Caco-2 (cell line): ENCODE measurements around the gene XIST. TPM values are rescaled to one million over a fixed set of nuclear protein-coding genes. Genes with fewer than 3 reads are reported as not detected.
"Not testable (repeated sequence)": the region's sequence is repeated elsewhere in the genome, so short reads cannot be mapped to it uniquely, and the experiment has no call there.

Experiments
- Bru-seq: library from RNA; stranded (reverse); fragments of 400-500 nt; gene quantifications from one replicate; lab custom pipeline; 2021; lab: Mats Ljungman, UMichigan
- BruChase-seq, 2 experiments: library from RNA; stranded (reverse); fragments of 400-500 nt; gene quantifications; one replicate each; lab custom pipeline; 2021; lab: Mats Ljungman, UMichigan
- BruUV-seq: library from RNA; stranded (reverse); fragments of 400-500 nt; replicated peaks from 2 replicates; lab custom pipeline; 2021; lab: Mats Ljungman, UMichigan
- CTCF ChIA-PET: fragments of 300-600 bp; sonication (Branson Sonifier 250); formaldehyde crosslinking; loops from one replicate; lab custom pipeline; 2022; ENCODE audit warnings: antibody characterized with exemption; lab: Charles Lee
- POLR2A ChIA-PET: fragments of 300-600 bp; sonication (Branson Sonifier 250); formaldehyde crosslinking; loops from one replicate; lab custom pipeline; 2022; ENCODE audit warnings: antibody characterized with exemption; lab: Charles Lee
- DNase-seq, 2 experiments: peaks; one replicate each; pipeline versions ENCODE4 v3.0.0 to v3.0.0-alpha.2; 2020 to 2022
- H3K27me3 ChIP-seq: replicated peaks from 2 replicates; pipeline ENCODE4 v1.6.0; 2011; ENCODE audit warnings: low read length; ENCODE audit not compliant: control insufficient read depth, insufficient read depth
- H3K36me3 ChIP-seq: 2 replicates; pipeline ENCODE4 v1.5.1; 2011; ENCODE audit warnings: low read length; ENCODE audit not compliant: control insufficient read depth, insufficient read depth
- H3K4me1 ChIP-seq: fragments of 250-450 bp; sonication (Bioruptor Pico); 2 replicates; pipeline ENCODE4 v1.5.1; 2020; ENCODE audit warnings: mild to moderate bottlenecking
- H3K4me3 ChIP-seq: 2 replicates; pipeline ENCODE4 v1.5.1; 2011; ENCODE audit warnings: low read depth, mild to moderate bottlenecking, control low read depth, low read length
- H3K9me3 ChIP-seq: fragments of 250-450 bp; sonication (Bioruptor Pico); 2 replicates; pipeline ENCODE4 v1.5.1; 2020; ENCODE audit warnings: mild to moderate bottlenecking, moderate library complexity
- H3K27ac Mint-ChIP-seq: one replicate; pipeline ENCODE4 v1.8.0; 2022; ENCODE audit warnings: mixed read lengths; ENCODE audit not compliant: unreplicated experiment
- H3K27me3 Mint-ChIP-seq: one replicate; pipeline ENCODE4 v1.8.0; 2022; ENCODE audit warnings: mixed read lengths; ENCODE audit not compliant: insufficient read depth, unreplicated experiment
- H3K36me3 Mint-ChIP-seq: one replicate; pipeline ENCODE4 v1.8.0; 2022; ENCODE audit warnings: mild to moderate bottlenecking, mixed read lengths; ENCODE audit not compliant: insufficient read depth, unreplicated experiment
- H3K4me1 Mint-ChIP-seq: one replicate; pipeline ENCODE4 v1.8.0; 2022; ENCODE audit warnings: low read depth, mixed read lengths; ENCODE audit not compliant: unreplicated experiment
- H3K4me3 Mint-ChIP-seq: one replicate; pipeline ENCODE4 v1.8.0; 2022; ENCODE audit warnings: mild to moderate bottlenecking, moderate library complexity, mixed read lengths; ENCODE audit not compliant: unreplicated experiment
- H3K9me3 Mint-ChIP-seq: one replicate; pipeline ENCODE4 v1.8.0; 2022; ENCODE audit warnings: mixed read lengths; ENCODE audit not compliant: unreplicated experiment
- intact Hi-C: fragments of 100-400 bp; cut with micrococcal nuclease; formaldehyde crosslinking; loops from one replicate; pipeline ENCODE4 v1.10.0; 2022; ENCODE audit not compliant: unreplicated experiment
- long read RNA-seq: library from polyadenylated mRNA; stranded (forward); transcript quantifications from one replicate; pipeline ENCODE4 v2.0.0, GENCODE V29; 2022
- total RNA-seq: library from RNA; stranded (reverse); gene quantifications from 2 replicates; pipeline ENCODE4 v1.2.3, GENCODE V29; 2022
- TF ChIP-seq, protein P1 (sequence below), 2 experiments: fragments of 200-600 bp in 1 of 2; IDR thresholded peaks; 1 replicate in 1 of 2; 2 replicates in 1 of 2; pipeline versions ENCODE4 v1.5.1 to v1.8.0; 2011 to 2022; ENCODE audit warnings: antibody characterized with exemption in 1 of 2, control low read depth in 1 of 2, inconsistent platforms in 1 of 2, low read depth in 1 of 2, low read length in 1 of 2, mild to moderate bottlenecking in 1 of 2, moderate library complexity in 1 of 2; ENCODE audit not compliant: insufficient read depth in 1 of 2, severe bottlenecking in 1 of 2, unreplicated experiment in 1 of 2

The XIST gene
- 0.18 TPM in 1 of 2 replicates, not detected in the other for total RNA-seq
- Bru-seq, nascent RNA, result percentile 19 among the genes with signal in this experiment
- percentile 29 among the genes with signal in this experiment for BruChase-seq, experiment 1, labeled RNA remaining after a 2-hour chase
- percentile 14 among the genes with signal in this experiment for BruChase-seq, experiment 2, labeled RNA remaining after a 6-hour chase
- long read RNA-seq, result 0 reads

DNA sequence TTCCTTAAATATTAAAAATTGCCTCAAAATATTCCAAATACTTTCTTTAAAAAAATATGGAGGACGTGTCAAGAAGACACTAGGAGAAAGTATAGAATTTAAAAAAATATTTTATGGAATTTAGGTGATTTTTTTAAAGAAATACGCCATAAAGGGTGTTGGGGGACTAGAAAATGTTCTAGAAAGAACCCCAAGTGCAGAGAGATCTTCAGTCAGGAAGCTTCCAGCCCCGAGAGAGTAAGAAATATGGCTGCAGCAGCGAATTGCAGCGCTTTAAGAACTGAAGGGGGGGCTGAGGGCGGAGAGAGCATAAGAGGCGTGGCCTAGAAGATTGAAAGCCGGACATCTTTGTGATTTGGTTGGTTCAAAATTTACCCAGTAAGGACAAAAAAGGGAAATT lies at the start of gene XIST:
Gene XIST, minus strand, starts transcription at position 248 of the 400 bp plus-strand sequence.
- Mint-ChIP-seq H3K27me3 (no peaks in the 10 kb centered on the region), H3K27ac (no peak within 1 kb of the TSS), H3K4me3 (no peak within 1 kb of the TSS), H3K4me1 (no peaks in the 10 kb centered on the region), H3K9me3 (peaks cover 9% of the 10 kb centered on the region), H3K36me3 (no peaks in the 10 kb centered on the region)
- ChIA-PET POLR2A (no interaction called here), CTCF (no interaction called here)
- Histone ChIP-seq H3K36me3 (no peaks in the 10 kb centered on the region), H3K4me1 (no peaks in the 10 kb centered on the region), H3K27me3 (no peaks in the 10 kb centered on the region), H3K4me3 (no peak within 1 kb of the TSS), H3K9me3 (no peaks in the 10 kb centered on the region)
- TF ChIP-seq, protein P1, sequence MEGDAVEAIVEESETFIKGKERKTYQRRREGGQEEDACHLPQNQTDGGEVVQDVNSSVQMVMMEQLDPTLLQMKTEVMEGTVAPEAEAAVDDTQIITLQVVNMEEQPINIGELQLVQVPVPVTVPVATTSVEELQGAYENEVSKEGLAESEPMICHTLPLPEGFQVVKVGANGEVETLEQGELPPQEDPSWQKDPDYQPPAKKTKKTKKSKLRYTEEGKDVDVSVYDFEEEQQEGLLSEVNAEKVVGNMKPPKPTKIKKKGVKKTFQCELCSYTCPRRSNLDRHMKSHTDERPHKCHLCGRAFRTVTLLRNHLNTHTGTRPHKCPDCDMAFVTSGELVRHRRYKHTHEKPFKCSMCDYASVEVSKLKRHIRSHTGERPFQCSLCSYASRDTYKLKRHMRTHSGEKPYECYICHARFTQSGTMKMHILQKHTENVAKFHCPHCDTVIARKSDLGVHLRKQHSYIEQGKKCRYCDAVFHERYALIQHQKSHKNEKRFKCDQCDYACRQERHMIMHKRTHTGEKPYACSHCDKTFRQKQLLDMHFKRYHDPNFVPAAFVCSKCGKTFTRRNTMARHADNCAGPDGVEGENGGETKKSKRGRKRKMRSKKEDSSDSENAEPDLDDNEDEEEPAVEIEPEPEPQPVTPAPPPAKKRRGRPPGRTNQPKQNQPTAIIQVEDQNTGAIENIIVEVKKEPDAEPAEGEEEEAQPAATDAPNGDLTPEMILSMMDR (IDR thresholded peaks at IDR 0.05; ENCODE audit: insufficient read depth in 1 of 2, low read depth in 1 of 2, low read length in 1 of 2, severe bottlenecking in 1 of 2, unreplicated experiment in 1 of 2), result no peak
- BruUV-seq, result no TSS peak
- intact Hi-C loops, result loop anchor here (5.0 kb wide), 1 partner anchor 450 kb away; no protein-coding TSS in a partner anchor
- no peak for DNase-seq

DNA sequence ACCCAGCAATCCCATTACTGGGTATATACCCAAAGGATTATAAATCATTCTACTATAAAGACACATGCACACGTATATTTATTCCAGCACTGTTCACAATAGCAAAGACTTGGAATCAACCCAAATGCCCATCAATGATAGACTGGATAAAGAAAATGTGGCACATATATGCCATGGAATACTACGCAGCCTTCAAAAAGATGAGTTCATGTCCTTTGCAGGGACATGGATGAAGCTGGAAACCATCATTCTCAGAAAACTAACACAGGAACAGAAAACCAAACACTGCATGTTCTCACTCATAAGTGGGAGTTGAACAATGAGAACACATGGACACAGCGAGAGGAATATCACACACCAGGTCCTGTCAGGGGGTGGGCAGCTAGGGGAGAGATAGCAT lies 45.8 kb upstream of the XIST start:
- BruUV-seq, H3K36me3 ChIP-seq, CTCF ChIA-PET, H3K27me3 ChIP-seq, H3K27ac Mint-ChIP-seq, H3K4me3 Mint-ChIP-seq, H3K4me1 ChIP-seq, H3K4me1 Mint-ChIP-seq, H3K27me3 Mint-ChIP-seq, DNase-seq, POLR2A ChIA-PET, H3K9me3 Mint-ChIP-seq, H3K9me3 ChIP-seq, H3K36me3 Mint-ChIP-seq, H3K4me3 ChIP-seq, intact Hi-C loops: not testable (repeated sequence)

DNA sequence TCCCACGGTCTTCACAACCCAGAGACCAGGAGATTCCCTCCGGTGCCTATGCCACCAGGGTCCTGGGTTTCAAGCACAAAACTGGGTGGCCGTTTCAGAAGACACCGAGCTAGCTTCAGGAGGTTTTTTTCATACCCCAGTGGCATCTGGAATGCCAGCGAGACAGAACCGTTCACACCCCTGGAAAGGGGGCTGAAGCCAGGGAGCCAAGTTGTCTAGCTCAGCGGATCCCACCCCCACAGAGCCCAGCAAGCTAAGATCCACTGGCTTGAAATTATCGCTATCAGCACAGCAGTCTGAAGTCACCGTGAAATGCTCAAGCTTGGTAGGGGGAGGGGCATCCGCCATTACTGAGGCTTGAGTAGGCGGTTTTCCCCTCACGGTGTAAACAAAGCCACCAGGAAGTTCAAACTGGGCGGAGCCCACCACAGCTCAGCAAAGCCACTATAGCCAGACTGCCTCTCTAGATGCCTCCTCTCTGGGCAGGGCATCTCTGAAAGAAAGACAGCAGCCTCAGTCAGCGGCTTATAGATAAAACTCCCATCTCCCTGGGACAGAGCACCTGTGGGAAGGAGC lies 40.1 kb upstream of the XIST start:
- H3K9me3 ChIP-seq, H3K4me1 ChIP-seq, BruUV-seq, H3K27ac Mint-ChIP-seq, H3K4me1 Mint-ChIP-seq, H3K4me3 ChIP-seq, H3K36me3 Mint-ChIP-seq, H3K27me3 ChIP-seq, CTCF ChIA-PET, H3K36me3 ChIP-seq, POLR2A ChIA-PET, H3K27me3 Mint-ChIP-seq, intact Hi-C loops, H3K4me3 Mint-ChIP-seq, DNase-seq, H3K9me3 Mint-ChIP-seq: not testable (repeated sequence)

DNA sequence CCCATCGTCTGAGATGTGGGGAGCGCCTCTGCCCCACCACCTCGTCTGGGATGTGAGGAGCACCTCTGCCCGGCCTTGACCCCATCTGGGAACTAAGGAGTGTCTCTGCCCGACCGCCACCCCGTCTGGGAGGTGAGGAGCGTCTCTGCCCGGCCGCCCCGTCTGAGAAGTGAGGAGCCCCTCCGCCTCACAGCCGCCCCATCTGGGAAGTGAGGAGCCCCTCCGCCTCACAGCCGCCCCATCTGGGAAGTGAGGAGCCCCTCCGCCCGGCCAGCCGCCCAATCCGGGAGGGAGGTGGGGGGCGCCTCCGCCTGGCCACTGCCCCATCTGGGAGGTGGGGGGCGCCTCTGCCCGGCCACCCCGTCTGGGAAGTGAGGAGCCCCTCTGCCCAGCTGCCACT lies 29.7 kb upstream of the XIST start:
- H3K4me1 ChIP-seq, H3K4me3 ChIP-seq, H3K36me3 Mint-ChIP-seq, H3K27ac Mint-ChIP-seq, CTCF ChIA-PET, H3K9me3 ChIP-seq, POLR2A ChIA-PET, H3K4me3 Mint-ChIP-seq, DNase-seq, intact Hi-C loops, H3K36me3 ChIP-seq, H3K27me3 Mint-ChIP-seq, BruUV-seq, H3K27me3 ChIP-seq, H3K4me1 Mint-ChIP-seq, H3K9me3 Mint-ChIP-seq: not testable (repeated sequence)
